ENCODE data around the gene HIPK4.

The HIPK4 gene

DNA sequence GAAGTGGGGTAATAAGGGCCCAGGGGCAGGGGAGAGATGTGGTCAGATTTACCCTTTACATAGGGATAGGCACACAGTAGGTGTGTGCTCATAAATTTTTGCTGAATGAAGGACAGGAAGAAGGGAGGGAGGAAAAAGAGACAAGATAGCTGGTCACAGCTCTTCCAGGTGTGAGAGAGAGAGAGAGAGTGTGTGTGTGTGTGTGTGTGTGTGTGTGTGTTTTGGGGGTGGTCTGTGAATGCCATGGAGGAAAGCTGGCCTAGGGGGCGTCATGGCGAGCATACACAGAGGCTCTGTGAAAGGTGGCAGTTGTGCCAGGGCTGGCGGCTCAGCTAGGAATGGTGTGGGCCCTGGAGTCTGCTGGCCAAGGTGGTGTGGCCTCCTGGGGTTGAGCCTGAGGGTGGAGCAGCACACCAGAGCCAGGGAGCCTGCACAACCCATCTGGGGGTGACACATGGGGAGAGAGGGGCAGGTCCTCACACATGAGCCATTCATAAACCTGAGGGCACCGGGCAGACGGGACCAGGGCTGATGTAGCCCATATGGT is 29.2 kb upstream of the HIPK4 start:
- no peak for TF ChIP-seq Cebpa-rat (IDR thresholded peaks at IDR 0.05)
- Histone ChIP-seq H3K4me1 (peaks cover 55 to 94% (median 81%) of the 10 kb centered on the region in 10 experiments), H3K36me3 (peaks cover 11 to 21% (median 18%) of the 10 kb centered on the region in 11 experiments), H3K27ac (peak overlapping the region in 2 of 11 experiments; percentile 3 to 10; a peak in 1 of 22 replicates), H3K27me3 (no peaks in the 10 kb centered on the region), H4K20me1 (peaks cover 0 to 33% (median 9%) of the 10 kb centered on the region in 11 experiments; a peak in 13 of 22 replicates), H3K9ac (peak overlapping the region in 2 of 11 experiments; percentile 24 to 39; a peak in 2 of 22 replicates), H3K4me3 (no peak overlapping the region), H3K4me2 (peak overlapping the region in 2 of 11 experiments; percentile 89 to 96; a peak in 2 of 22 replicates), H3K9me3 (replicated peaks in 1 of 11) (no peaks in the 10 kb centered on the region)

DNA sequence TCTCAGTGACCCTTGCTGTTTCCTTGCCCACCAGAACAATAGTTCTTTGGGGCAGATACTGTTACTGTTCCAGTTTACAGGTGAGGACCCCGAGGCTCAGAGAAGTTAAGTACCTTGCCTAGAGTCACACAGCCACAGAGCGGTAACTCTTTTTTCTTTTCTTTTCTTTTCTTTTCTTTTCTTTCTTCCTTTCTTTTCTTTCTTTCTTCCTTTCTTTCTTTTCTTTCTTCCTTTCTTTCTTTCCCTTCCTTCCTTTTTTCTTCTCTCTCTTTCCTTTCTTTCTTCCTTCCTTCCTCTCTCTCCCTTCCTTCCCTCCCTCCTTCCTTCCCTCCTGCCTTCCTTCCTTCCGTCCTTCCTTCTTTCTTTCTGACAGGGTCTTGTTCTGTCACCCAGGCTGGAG is 28.1 kb upstream of the HIPK4 start:
- Histone ChIP-seq H3K27me3 (no peaks in the 10 kb centered on the region), H3K9me3 (replicated peaks in 1 of 11) (no peaks in the 10 kb centered on the region), H4K20me1 (peaks cover 0 to 22% (median 5%) of the 10 kb centered on the region in 11 experiments; a peak in 13 of 22 replicates), H3K27ac (peak overlapping the region; percentile 49 to 87 (median 79); a peak in 17 of 22 replicates), H3K36me3 (peaks cover 9 to 15% (median 13%) of the 10 kb centered on the region in 11 experiments), H3K4me1 (peaks cover 60 to 94% (median 81%) of the 10 kb centered on the region in 10 experiments), H3K4me3 (no peak overlapping the region), H3K4me2 (peak overlapping the region; percentile 73 to 96 (median 83); a peak in 21 of 22 replicates), H3K9ac (peak overlapping the region in 9 of 11 experiments; percentile 54 to 74 (median 68); a peak in 10 of 22 replicates)
- TF ChIP-seq Cebpa-rat (IDR thresholded peaks at IDR 0.05), result no peak

DNA sequence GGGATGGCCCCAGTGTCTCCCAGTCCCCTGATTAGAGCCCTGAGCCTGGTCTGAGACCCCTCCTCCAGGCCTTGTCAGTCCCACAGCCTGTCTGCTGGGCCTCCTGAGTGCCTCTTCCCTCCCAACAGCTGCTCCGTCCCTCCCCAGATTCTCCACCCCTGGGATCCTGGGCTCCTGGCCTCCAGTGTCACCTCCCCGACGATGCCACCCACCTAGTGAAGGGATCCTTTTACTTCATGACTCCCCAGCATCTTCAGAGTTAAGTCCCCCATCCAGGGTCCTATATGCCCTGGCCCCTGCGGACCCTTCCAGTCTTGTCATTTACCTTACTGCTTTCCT is 27.6 kb upstream of the HIPK4 start:
- H3K27ac ChIP-seq, result peak overlapping the region; percentile 49 to 87 (median 79); a peak in 21 of 22 replicates
- peak overlapping the region; percentile 73 to 96 (median 83) for H3K4me2 ChIP-seq
- peak overlapping the region; percentile 54 to 74 (median 69); a peak in 21 of 22 replicates for H3K9ac ChIP-seq
- no peaks in the 10 kb centered on the region for H3K27me3 ChIP-seq
- H3K9me3 ChIP-seq (replicated peaks in 1 of 11), result no peaks in the 10 kb centered on the region
- peaks cover 5 to 11% (median 9%) of the 10 kb centered on the region in 11 experiments for H3K36me3 ChIP-seq
- peaks cover 65 to 93% (median 81%) of the 10 kb centered on the region in 10 experiments for H3K4me1 ChIP-seq
- TF ChIP-seq Cebpa-rat (IDR thresholded peaks at IDR 0.05), result no peak
- peak overlapping the region in 3 of 10 experiments; percentile 19 to 39 (median 25); a peak in 3 of 20 replicates for H3K4me3 ChIP-seq
- H4K20me1 ChIP-seq, result peaks cover 0 to 17% (median under 1%) of the 10 kb centered on the region in 11 experiments; a peak in 9 of 22 replicates

DNA sequence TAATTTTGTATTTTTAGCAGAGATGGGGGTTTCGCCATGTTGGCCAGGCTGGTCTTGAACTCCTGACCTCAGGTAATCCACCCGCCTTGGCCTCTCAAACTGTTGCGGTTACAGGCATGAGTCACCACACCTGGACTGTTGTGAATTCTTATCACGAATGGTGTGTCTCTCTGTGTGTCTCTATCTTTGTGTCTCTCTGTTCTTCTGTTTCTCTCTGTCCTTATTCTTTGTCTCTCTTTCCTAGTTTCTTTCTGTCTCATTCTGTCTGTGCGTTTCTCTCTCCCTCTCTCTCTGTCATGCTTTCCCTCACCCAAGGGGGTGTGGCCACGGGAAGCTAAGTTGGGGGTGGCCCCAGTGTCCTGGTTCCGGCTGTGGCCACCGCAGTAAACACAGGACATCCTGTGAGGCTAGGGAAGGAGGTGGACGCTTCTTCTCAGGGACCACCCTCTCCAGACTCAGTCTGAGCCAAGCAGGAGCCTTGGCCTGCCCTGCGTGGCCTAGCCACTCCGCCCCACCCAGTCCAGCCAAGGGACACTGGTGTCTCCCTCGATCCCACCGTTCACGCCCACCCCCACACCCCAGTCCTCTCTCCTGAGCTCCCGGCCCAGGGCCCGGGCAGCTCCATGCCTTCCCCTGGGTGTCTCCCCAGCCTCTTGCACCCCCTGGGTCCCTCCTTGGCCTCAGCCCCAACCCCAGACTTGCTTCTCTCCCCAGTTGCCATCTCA is 27.1 kb upstream of the HIPK4 start:
- peak overlapping the region in 3 of 10 experiments; percentile 19 to 39 (median 25); a peak in 4 of 20 replicates for H3K4me3 ChIP-seq
- no peak for TF ChIP-seq Cebpa-rat (IDR thresholded peaks at IDR 0.05)
- peak overlapping the region; percentile 73 to 96 (median 83) for H3K4me2 ChIP-seq
- peak overlapping the region; percentile 54 to 74 (median 69); a peak in 21 of 22 replicates for H3K9ac ChIP-seq
- peaks cover 0 to 6% (median 3%) of the 10 kb centered on the region in 11 experiments; a peak in 13 of 22 replicates for H3K36me3 ChIP-seq
- H3K9me3 ChIP-seq (replicated peaks in 1 of 11), result no peaks in the 10 kb centered on the region
- H3K27me3 ChIP-seq, result no peaks in the 10 kb centered on the region
- peak overlapping the region; percentile 49 to 87 (median 79); a peak in 21 of 22 replicates for H3K27ac ChIP-seq
- peaks cover 70 to 93% (median 81%) of the 10 kb centered on the region in 10 experiments for H3K4me1 ChIP-seq
- peaks cover 0 to 12% (median 0%) of the 10 kb centered on the region in 11 experiments; a peak in 4 of 22 replicates for H4K20me1 ChIP-seq

DNA sequence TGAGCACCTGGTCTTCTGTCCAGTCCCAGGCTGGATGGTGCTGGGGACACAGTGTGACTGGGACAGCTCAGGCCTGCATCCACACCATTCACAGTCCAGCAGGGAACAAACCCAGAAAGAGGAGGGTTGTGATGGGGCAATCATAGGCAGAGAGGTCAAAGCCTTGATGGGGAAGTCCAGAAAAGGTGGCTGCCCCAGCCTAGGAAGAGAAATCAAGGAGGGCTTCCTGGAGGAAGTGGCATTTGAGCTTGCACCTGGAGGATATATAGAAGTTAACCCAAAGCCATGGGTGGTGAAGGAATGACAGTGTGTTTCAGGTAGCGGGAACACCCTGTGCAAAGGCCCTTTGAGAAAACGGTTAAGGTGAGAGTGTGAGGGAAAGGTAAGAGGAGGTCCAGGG is 25.8 kb upstream of the HIPK4 start:
- Histone ChIP-seq H4K20me1 (no peaks in the 10 kb centered on the region), H3K36me3 (no peaks in the 10 kb centered on the region), H3K9ac (peak overlapping the region in 1 of 11 experiments; percentile 74; a peak in 1 of 22 replicates), H3K4me3 (no peak overlapping the region), H3K27me3 (no peaks in the 10 kb centered on the region; a peak in 1 of 22 replicates), H3K27ac (peak overlapping the region in 9 of 11 experiments; percentile 19 to 87 (median 76); a peak in 18 of 22 replicates), H3K4me1 (peaks cover 72 to 97% (median 84%) of the 10 kb centered on the region in 10 experiments), H3K4me2 (peak overlapping the region; percentile 73 to 96 (median 83); a peak in 19 of 22 replicates), H3K9me3 (replicated peaks in 1 of 11) (no peaks in the 10 kb centered on the region)
- TF ChIP-seq Cebpa-rat (IDR thresholded peaks at IDR 0.05), result no peak; a peak in 1 of 22 replicates

DNA sequence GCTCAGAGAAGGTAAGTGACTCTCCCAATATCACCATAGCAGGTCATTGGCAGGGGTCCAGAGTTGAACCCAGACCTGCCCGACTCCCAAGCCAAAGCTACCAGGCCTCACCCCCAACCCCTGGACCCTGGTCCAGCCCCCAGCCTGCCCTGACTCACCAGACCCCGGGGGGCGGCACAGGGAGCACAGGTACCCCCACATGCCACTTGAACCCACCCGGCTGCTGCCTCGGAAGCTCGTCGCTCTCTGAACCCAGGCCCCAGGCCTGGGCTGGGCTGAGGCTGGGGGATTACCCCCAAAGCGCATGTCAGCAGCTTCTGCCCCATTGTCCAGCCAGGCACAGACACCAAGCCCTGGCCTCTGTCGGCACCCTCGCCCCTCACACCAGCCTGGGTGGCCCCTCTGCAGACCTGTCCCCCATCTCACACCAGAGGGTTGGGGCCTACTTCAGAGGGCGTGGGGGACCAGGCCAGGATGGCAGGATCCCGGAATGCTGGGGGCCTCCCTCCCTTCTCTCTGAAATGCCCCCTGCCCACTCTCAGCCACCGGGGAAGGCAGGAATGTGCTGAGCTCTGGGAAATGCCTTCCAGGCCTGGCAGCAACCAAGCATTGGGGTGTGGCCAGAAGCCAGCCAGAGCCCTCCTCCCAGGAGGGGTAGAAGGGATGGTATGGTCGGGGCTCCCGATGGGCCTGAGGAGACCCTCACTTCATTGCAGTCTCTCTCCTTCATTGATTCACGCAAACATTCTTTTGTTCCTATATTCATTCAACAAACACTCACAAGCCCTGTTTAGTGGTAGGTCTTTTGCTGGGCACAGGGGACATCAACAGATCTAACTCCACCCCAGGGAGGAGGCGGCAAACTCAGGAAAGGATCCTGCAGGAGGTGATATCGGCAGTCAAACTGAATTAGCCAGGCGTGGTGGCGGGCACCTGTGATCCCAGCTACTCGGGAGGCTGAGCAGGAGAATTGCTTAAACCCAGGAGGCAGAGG is 24.9 kb upstream of the HIPK4 start:
- Histone ChIP-seq H3K27me3 (no peaks in the 10 kb centered on the region; a peak in 1 of 22 replicates), H3K9ac (peak overlapping the region in 5 of 11 experiments; percentile 1 to 45 (median 24); a peak in 5 of 22 replicates), H3K4me1 (peaks cover 74 to 98% (median 92%) of the 10 kb centered on the region in 10 experiments)

DNA sequence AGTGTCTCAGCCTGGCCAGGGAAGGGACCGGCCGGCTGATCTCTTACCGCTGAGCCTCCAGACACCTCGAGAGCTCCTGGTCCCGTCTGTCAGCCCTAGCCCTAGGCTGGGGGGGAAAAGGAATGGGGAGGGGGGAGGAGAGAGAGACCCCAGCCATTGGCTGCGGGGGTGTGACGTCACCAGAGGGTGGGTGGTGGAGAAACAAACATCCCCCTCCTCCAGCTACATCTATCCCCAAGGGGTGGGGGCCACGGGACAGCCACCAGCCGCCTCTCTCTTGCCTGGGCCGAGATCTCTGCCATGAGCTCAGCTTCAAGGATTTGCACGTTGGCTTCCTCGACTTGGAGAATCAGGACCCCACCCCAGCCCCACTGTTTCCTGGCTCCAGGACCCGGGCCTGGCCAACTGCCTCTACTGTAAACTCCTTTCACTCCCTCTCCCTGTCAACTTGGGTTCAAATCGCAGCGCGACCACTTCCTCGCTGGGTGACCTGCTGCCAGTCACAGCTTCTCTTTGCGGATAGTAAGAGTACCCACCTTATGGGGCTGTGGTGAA is 23.4 kb upstream of the HIPK4 start, which contains the start of gene PRX:
TSS of gene PRX (minus strand) at position 88 of the 555 bp plus-strand sequence. CDS start 5,446 bp downstream, outside the sequence.
- peak within 1 kb of the TSS in 1 of 10 experiments; percentile 19; a peak in 1 of 20 replicates for H3K4me3 ChIP-seq
- H3K36me3 ChIP-seq, result no peaks in the 10 kb centered on the region
- no peak for TF ChIP-seq Cebpa-rat (IDR thresholded peaks at IDR 0.05)
- H3K9me3 ChIP-seq (replicated peaks in 1 of 11), result no peaks in the 10 kb centered on the region
- H4K20me1 ChIP-seq, result no peaks in the 10 kb centered on the region
- peaks cover 62 to 97% (median 92%) of the 10 kb centered on the region in 10 experiments for H3K4me1 ChIP-seq
- H3K27me3 ChIP-seq, result no peaks in the 10 kb centered on the region; a peak in 1 of 22 replicates
- peak within 1 kb of the TSS in 8 of 11 experiments; percentile 0 to 67 (median 37); a peak in 7 of 22 replicates for H3K9ac ChIP-seq
- peak within 1 kb of the TSS; percentile 15 to 93 (median 82) for H3K4me2 ChIP-seq
- peak within 1 kb of the TSS in 8 of 11 experiments; percentile 31 to 75 (median 55); a peak in 15 of 22 replicates for H3K27ac ChIP-seq

More for the DNA sequence above, 24.9 kb upstream of the HIPK4 start:
- Histone ChIP-seq H3K4me3 (no peak overlapping the region), H4K20me1 (no peaks in the 10 kb centered on the region), H3K9me3 (replicated peaks in 1 of 11) (no peaks in the 10 kb centered on the region), H3K27ac (peak overlapping the region in 8 of 11 experiments; percentile 23 to 85 (median 43); a peak in 12 of 22 replicates), H3K36me3 (no peaks in the 10 kb centered on the region), H3K4me2 (peak overlapping the region in 10 of 11 experiments; percentile 31 to 96 (median 87); a peak in 17 of 22 replicates)
- TF ChIP-seq Cebpa-rat (IDR thresholded peaks at IDR 0.05), result peak in 3 of 11 experiments; percentile 9 to 27 (median 16); a peak in 2 of 22 replicates

Measured in BLaER1 treated with 17β-estradiol and CSF1 and Interleukin-3, amounts not matched to agents 10 nM and 100 nM (cell line).